Ascending aorta (tissue), 2 donors: ENCODE data around the gene ZFYVE28. TPM values are rescaled to one million over a fixed set of nuclear protein-coding genes. Genes with fewer than 3 reads are reported as not detected.

Experiments used
- DNase-seq, 2 donors: peaks; one replicate each; pipeline ENCODE4 v3.0.0-alpha.2; 2019; ENCODE audit warnings: low spot score in 2 of 2
- H3K27ac ChIP-seq, 2 donors: fragments of 200-600 bp; sonication (generic); one replicate each; pipeline ENCODE4 v1.5.1; 2016 to 2017; ENCODE audit warnings: mild to moderate bottlenecking in 1 of 2
- H3K27me3 ChIP-seq: fragments of 200-600 bp; sonication (generic); one replicate; pipeline ENCODE4 v1.5.1; 2017
- H3K36me3 ChIP-seq, 2 donors: fragments of 200-600 bp; sonication (generic); one replicate each; pipeline ENCODE4 v1.5.1; 2016
- H3K4me1 ChIP-seq, 2 donors: fragments of 200-600 bp; sonication (generic); one replicate each; pipeline ENCODE4 v1.5.1; 2016 to 2017; ENCODE audit warnings: mild to moderate bottlenecking in 1 of 2
- H3K4me3 ChIP-seq, 2 donors: fragments of 200-600 bp; sonication (generic); one replicate each; pipeline ENCODE4 v1.5.1; 2016 to 2017; ENCODE audit warnings: mild to moderate bottlenecking in 1 of 2
- H3K9me3 ChIP-seq, 2 donors: fragments of 200-600 bp; sonication (generic); one replicate each; pipeline ENCODE4 v1.5.1; 2016
- CTCF ChIP-seq, 3 experiments: fragments of 200-600 bp in 2 of 3; fragments of 450-650 bp in 1 of 3; sonication (generic) in 2 of 3; IDR thresholded peaks; one replicate each; pipeline ENCODE4 v1.5.1; 2016 to 2019; ENCODE audit warnings: antibody characterized with exemption in 3 of 3, mild to moderate bottlenecking in 1 of 3, moderate library complexity in 1 of 3
- intact Hi-C: fragments of 100-400 bp; cut with DNase I; formaldehyde crosslinking; loops from one replicate; pipeline ENCODE4 v1.15.1; 2023
- total RNA-seq: library from RNA; depleted of rRNA; stranded (reverse); fragments of >200 nt; gene quantifications from one replicate; pipeline ENCODE4 v1.1.0, GENCODE V29; 2016

The ZFYVE28 gene
- total RNA-seq, 1 donor from 2014 or later: 12.3 TPM

GRCh38 chr4:2251795-2252529 is 166.5 kb downstream of the ZFYVE28 start:
- TF ChIP-seq CTCF (IDR thresholded peaks at IDR 0.05): no peak
- H3K4me1 ChIP-seq: peaks cover 14 to 30% of the 10 kb centered on the region in 2 donors
- no peak overlapping the region for H3K4me3 ChIP-seq
- DNase-seq: peak; percentile 4 to 62
- H3K27ac ChIP-seq: no peak overlapping the region
- H3K9me3 ChIP-seq: no peaks in the 10 kb centered on the region
- H3K36me3 ChIP-seq: peaks cover 47 to 76% of the 10 kb centered on the region in 2 donors
- no peaks in the 10 kb centered on the region for H3K27me3 ChIP-seq
- intact Hi-C loops: no loop called here

- H3K4me3 ChIP-seq: no peak overlapping the region
- intact Hi-C loops: no loop called here
- peaks cover 47 to 76% of the 10 kb centered on the region in 2 donors for H3K36me3 ChIP-seq
- TF ChIP-seq CTCF (IDR thresholded peaks at IDR 0.05): no peak
- no peaks in the 10 kb centered on the region for H3K9me3 ChIP-seq
- DNase-seq: peak; percentile 6 to 61
- peaks cover 9 to 23% of the 10 kb centered on the region in 2 donors for H3K4me1 ChIP-seq
- no peak overlapping the region for H3K27ac ChIP-seq
- H3K27me3 ChIP-seq: no peaks in the 10 kb centered on the region
Measured at GRCh38 chr4:2251073-2251794, 167.2 kb downstream of the ZFYVE28 start.

GRCh38 chr4:2250357-2251072 is 167.9 kb downstream of the ZFYVE28 start:
- peak; percentile 4 to 54 for DNase-seq
- H3K27ac ChIP-seq: no peak overlapping the region
- peaks cover 3 to 16% of the 10 kb centered on the region in 2 donors for H3K4me1 ChIP-seq
- H3K36me3 ChIP-seq: peaks cover 47 to 76% of the 10 kb centered on the region in 2 donors
- no peaks in the 10 kb centered on the region for H3K27me3 ChIP-seq
- no peak overlapping the region for H3K4me3 ChIP-seq
- no peak for TF ChIP-seq CTCF (IDR thresholded peaks at IDR 0.05)
- no peaks in the 10 kb centered on the region for H3K9me3 ChIP-seq
- intact Hi-C loops: no loop called here

GRCh38 chr4:2249526-2250356 is 168.7 kb downstream of the ZFYVE28 start:
- no peak for TF ChIP-seq CTCF (IDR thresholded peaks at IDR 0.05)
- H3K4me3 ChIP-seq: no peak overlapping the region
- peaks cover 47 to 74% of the 10 kb centered on the region in 2 donors for H3K36me3 ChIP-seq
- H3K9me3 ChIP-seq: no peaks in the 10 kb centered on the region
- H3K4me1 ChIP-seq: peaks cover 0 to 9% of the 10 kb centered on the region in 2 donors
- DNase-seq: peak; percentile 4 to 61
- no peak overlapping the region for H3K27ac ChIP-seq
- no peaks in the 10 kb centered on the region for H3K27me3 ChIP-seq
- intact Hi-C loops: loop anchor here (10.0 kb wide), 1 partner anchor 1705 kb away; no protein-coding TSS in a partner anchor

- H3K27ac ChIP-seq: no peak overlapping the region
- intact Hi-C loops: loop anchor here (10.0 kb wide), 1 partner anchor 1706 kb away; no protein-coding TSS in a partner anchor
Measured at GRCh38 chr4:2248821-2249261, 169.6 kb downstream of the ZFYVE28 start.

More at GRCh38 chr4:2248821-2249261, 169.6 kb downstream of the ZFYVE28 start:
- Histone ChIP-seq H3K9me3 (no peaks in the 10 kb centered on the region), H3K27me3 (no peaks in the 10 kb centered on the region), H3K4me1 (peaks cover 0 to 14% of the 10 kb centered on the region in 2 donors), H3K36me3 (peaks cover 47 to 65% of the 10 kb centered on the region in 2 donors), H3K4me3 (no peak overlapping the region)
- TF ChIP-seq CTCF (IDR thresholded peaks at IDR 0.05): no peak
- DNase-seq: peak in 1 of 2 donors; percentile 58
